H1 (cell line): Measurements from ENCODE around the gene MEGF11. TPM values are rescaled to one million over a fixed set of nuclear protein-coding genes. Genes with fewer than 3 reads are reported as not detected.

ENCODE experiments used
- JUN ChIP-seq: IDR thresholded peaks from 2 replicates; pipeline ENCODE4 v1.6.1; 2011; ENCODE audit warnings: low read depth, mild to moderate bottlenecking, improper control_type of control experiment, low read length
- SAP30 ChIP-seq: fragments of 300-600 bp; sonication (generic); IDR thresholded peaks from 2 replicates; pipeline ENCODE4 v1.7.1; 2012; ENCODE audit warnings: low read length, moderate library complexity, mild to moderate bottlenecking, inconsistent platforms; ENCODE audit not compliant: insufficient read depth, insufficient replicate concordance
- polyA plus RNA-seq, 7 experiments: library from polyadenylated mRNA; depleted of rRNA in 3 of 7; stranded (reverse) in 5 of 7; unstranded in 2 of 7; fragments of >200 nt in 5 of 7; fragments of 200-250 nt in 2 of 7; gene quantifications; 1 replicate in 5 of 7; 2 replicates in 1 of 7; 4 replicates in 1 of 7; pipeline versions ENCODE4 v1.2.1 to v1.2.3, GENCODE V29; 2011 to 2013; ENCODE audit warnings: missing spikeins in 2 of 7, mixed read lengths in 2 of 7
- total RNA-seq: library from RNA; stranded (reverse); fragmentation: NEBNext Ultra II Directional; extraction: Animal tissue kit (Norgen Biotek cat#: 25700); gene quantifications from 2 replicates; pipeline ENCODE4 v1.2.1, GENCODE V29; 2021
- TF ChIP-seq, protein P1 (sequence below): fragments of 300-600 bp; sonication (generic); IDR thresholded peaks from 2 replicates; pipeline ENCODE4 v1.7.1; 2012; ENCODE audit warnings: low read length, moderate library complexity, mild to moderate bottlenecking, inconsistent platforms; ENCODE audit not compliant: insufficient replicate concordance

The MEGF11 gene
- total and polyA plus RNA-seq, 2 of the 8 experiments (the other 6 are each of a cell fraction or from before 2014, with no cell fraction given): 4.4 to 4.8 TPM

GRCh38 chr15:66278671-66279070 lies 25.1 kb upstream of the MEGF11 start (continued):
- TF ChIP-seq SAP30 (no peak), JUN (no peak)
- TF ChIP-seq, protein P1, sequence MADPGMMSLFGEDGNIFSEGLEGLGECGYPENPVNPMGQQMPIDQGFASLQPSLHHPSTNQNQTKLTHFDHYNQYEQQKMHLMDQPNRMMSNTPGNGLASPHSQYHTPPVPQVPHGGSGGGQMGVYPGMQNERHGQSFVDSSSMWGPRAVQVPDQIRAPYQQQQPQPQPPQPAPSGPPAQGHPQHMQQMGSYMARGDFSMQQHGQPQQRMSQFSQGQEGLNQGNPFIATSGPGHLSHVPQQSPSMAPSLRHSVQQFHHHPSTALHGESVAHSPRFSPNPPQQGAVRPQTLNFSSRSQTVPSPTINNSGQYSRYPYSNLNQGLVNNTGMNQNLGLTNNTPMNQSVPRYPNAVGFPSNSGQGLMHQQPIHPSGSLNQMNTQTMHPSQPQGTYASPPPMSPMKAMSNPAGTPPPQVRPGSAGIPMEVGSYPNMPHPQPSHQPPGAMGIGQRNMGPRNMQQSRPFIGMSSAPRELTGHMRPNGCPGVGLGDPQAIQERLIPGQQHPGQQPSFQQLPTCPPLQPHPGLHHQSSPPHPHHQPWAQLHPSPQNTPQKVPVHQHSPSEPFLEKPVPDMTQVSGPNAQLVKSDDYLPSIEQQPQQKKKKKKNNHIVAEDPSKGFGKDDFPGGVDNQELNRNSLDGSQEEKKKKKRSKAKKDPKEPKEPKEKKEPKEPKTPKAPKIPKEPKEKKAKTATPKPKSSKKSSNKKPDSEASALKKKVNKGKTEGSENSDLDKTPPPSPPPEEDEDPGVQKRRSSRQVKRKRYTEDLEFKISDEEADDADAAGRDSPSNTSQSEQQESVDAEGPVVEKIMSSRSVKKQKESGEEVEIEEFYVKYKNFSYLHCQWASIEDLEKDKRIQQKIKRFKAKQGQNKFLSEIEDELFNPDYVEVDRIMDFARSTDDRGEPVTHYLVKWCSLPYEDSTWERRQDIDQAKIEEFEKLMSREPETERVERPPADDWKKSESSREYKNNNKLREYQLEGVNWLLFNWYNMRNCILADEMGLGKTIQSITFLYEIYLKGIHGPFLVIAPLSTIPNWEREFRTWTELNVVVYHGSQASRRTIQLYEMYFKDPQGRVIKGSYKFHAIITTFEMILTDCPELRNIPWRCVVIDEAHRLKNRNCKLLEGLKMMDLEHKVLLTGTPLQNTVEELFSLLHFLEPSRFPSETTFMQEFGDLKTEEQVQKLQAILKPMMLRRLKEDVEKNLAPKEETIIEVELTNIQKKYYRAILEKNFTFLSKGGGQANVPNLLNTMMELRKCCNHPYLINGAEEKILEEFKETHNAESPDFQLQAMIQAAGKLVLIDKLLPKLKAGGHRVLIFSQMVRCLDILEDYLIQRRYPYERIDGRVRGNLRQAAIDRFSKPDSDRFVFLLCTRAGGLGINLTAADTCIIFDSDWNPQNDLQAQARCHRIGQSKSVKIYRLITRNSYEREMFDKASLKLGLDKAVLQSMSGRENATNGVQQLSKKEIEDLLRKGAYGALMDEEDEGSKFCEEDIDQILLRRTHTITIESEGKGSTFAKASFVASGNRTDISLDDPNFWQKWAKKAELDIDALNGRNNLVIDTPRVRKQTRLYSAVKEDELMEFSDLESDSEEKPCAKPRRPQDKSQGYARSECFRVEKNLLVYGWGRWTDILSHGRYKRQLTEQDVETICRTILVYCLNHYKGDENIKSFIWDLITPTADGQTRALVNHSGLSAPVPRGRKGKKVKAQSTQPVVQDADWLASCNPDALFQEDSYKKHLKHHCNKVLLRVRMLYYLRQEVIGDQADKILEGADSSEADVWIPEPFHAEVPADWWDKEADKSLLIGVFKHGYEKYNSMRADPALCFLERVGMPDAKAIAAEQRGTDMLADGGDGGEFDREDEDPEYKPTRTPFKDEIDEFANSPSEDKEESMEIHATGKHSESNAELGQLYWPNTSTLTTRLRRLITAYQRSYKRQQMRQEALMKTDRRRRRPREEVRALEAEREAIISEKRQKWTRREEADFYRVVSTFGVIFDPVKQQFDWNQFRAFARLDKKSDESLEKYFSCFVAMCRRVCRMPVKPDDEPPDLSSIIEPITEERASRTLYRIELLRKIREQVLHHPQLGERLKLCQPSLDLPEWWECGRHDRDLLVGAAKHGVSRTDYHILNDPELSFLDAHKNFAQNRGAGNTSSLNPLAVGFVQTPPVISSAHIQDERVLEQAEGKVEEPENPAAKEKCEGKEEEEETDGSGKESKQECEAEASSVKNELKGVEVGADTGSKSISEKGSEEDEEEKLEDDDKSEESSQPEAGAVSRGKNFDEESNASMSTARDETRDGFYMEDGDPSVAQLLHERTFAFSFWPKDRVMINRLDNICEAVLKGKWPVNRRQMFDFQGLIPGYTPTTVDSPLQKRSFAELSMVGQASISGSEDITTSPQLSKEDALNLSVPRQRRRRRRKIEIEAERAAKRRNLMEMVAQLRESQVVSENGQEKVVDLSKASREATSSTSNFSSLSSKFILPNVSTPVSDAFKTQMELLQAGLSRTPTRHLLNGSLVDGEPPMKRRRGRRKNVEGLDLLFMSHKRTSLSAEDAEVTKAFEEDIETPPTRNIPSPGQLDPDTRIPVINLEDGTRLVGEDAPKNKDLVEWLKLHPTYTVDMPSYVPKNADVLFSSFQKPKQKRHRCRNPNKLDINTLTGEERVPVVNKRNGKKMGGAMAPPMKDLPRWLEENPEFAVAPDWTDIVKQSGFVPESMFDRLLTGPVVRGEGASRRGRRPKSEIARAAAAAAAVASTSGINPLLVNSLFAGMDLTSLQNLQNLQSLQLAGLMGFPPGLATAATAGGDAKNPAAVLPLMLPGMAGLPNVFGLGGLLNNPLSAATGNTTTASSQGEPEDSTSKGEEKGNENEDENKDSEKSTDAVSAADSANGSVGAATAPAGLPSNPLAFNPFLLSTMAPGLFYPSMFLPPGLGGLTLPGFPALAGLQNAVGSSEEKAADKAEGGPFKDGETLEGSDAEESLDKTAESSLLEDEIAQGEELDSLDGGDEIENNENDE: no peak
